Tibial nerve (tissue), 3 donors: Measurements from ENCODE around the gene PEX14.

Source experiments
- POLR2A ChIP-seq, 2 donors: fragments of 450-650 bp; IDR thresholded peaks; one replicate each; pipeline ENCODE4 v1.6.1; 2017; ENCODE audit warnings: antibody characterized with exemption in 2 of 2, mild to moderate bottlenecking in 2 of 2, moderate library complexity in 2 of 2
- TF ChIP-seq, protein P1 (sequence below), 5 experiments: fragments of 200-600 bp in 3 of 5; fragments of 450-650 bp in 2 of 5; sonication (generic) in 3 of 5; IDR thresholded peaks; one replicate each; pipeline ENCODE4 v1.5.1; 2016 to 2019; ENCODE audit warnings: antibody characterized with exemption in 5 of 5, mild to moderate bottlenecking in 3 of 5, moderate library complexity in 2 of 5

DNA sequence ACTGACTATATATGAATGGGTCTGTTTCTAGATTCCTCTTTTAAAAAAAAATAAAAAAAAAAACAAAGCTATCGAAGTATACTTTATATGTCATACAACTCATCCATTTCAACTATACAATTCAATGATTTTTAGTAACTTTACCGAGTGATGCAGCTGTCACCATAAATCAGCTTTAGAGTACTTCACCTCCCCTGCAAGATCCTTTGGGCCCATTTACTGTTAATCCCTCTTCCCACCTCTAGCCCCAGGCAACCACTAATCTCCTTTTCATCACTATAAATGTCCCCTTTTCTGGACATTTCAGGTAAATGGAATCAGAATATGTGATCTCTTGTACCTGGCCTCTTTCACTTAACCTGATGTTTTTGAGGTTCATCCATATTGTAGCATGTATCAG lies 133.9 kb downstream of the PEX14 start:
- TF ChIP-seq, protein P1, sequence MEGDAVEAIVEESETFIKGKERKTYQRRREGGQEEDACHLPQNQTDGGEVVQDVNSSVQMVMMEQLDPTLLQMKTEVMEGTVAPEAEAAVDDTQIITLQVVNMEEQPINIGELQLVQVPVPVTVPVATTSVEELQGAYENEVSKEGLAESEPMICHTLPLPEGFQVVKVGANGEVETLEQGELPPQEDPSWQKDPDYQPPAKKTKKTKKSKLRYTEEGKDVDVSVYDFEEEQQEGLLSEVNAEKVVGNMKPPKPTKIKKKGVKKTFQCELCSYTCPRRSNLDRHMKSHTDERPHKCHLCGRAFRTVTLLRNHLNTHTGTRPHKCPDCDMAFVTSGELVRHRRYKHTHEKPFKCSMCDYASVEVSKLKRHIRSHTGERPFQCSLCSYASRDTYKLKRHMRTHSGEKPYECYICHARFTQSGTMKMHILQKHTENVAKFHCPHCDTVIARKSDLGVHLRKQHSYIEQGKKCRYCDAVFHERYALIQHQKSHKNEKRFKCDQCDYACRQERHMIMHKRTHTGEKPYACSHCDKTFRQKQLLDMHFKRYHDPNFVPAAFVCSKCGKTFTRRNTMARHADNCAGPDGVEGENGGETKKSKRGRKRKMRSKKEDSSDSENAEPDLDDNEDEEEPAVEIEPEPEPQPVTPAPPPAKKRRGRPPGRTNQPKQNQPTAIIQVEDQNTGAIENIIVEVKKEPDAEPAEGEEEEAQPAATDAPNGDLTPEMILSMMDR (IDR thresholded peaks at IDR 0.05): no peak
- TF ChIP-seq POLR2A (IDR thresholded peaks at IDR 0.05): no peak
